ENCODE results near the gene DLX5.

DNA sequence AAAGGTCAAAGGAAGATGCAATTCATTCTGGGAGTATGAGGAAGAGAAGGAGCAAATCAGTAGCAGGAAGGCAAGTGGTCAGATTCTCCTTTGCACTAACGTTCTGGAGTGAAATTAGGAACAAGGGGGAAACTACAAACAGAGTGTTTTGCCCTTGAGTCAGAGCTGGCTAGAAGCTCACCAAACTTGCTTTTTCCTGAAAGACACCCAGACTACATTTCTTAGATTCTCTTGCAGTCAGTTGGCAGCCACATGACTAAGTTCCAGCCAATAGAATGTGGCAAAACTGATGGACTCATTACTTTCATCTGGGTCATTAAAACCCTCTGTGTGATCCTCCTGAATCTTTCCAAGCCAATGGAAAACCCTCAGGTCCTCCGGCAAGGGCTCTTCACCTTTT, 18.6 kb upstream of the DLX5 start:
- TF ChIP-seq, protein P1, sequence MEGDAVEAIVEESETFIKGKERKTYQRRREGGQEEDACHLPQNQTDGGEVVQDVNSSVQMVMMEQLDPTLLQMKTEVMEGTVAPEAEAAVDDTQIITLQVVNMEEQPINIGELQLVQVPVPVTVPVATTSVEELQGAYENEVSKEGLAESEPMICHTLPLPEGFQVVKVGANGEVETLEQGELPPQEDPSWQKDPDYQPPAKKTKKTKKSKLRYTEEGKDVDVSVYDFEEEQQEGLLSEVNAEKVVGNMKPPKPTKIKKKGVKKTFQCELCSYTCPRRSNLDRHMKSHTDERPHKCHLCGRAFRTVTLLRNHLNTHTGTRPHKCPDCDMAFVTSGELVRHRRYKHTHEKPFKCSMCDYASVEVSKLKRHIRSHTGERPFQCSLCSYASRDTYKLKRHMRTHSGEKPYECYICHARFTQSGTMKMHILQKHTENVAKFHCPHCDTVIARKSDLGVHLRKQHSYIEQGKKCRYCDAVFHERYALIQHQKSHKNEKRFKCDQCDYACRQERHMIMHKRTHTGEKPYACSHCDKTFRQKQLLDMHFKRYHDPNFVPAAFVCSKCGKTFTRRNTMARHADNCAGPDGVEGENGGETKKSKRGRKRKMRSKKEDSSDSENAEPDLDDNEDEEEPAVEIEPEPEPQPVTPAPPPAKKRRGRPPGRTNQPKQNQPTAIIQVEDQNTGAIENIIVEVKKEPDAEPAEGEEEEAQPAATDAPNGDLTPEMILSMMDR (IDR thresholded peaks at IDR 0.05) = no peak
- no peak for TF ChIP-seq POLR2A (IDR thresholded peaks at IDR 0.05)
